ENCODE measurements around the gene FOXK1.

The FOXK1 gene

GRCh38 chr7:4699841-4700240 lies 17.7 kb downstream of the FOXK1 start:
- no peak overlapping the region for H3K4me3 ChIP-seq (ENCODE audit: control insufficient read depth, low read depth, low read length)
- no peak for DNase-seq (ENCODE audit: low read depth)
- TF ChIP-seq CTCF (IDR thresholded peaks at IDR 0.05; ENCODE audit: control insufficient read depth, insufficient read depth, low read depth, low read length, missing control alignments), result no peak

- DNase-seq (ENCODE audit: low read depth), result no peak
- no peak for TF ChIP-seq CTCF (IDR thresholded peaks at IDR 0.05; ENCODE audit: control insufficient read depth, insufficient read depth, low read depth, low read length, missing control alignments)
- H3K4me3 ChIP-seq (ENCODE audit: control insufficient read depth, low read depth, low read length), result no peak overlapping the region
Observed at GRCh38 chr7:4700577-4701235, 18.6 kb downstream of the FOXK1 start.

- H3K4me3 ChIP-seq (ENCODE audit: control insufficient read depth, low read depth, low read length), result no peak overlapping the region
- no peak for DNase-seq (ENCODE audit: low read depth)
- no peak for TF ChIP-seq CTCF (IDR thresholded peaks at IDR 0.05; ENCODE audit: control insufficient read depth, insufficient read depth, low read depth, low read length, missing control alignments)
Observed at GRCh38 chr7:4702961-4703512, 20.9 kb downstream of the FOXK1 start.

- DNase-seq (ENCODE audit: low read depth), result no peak
- no peak for TF ChIP-seq CTCF (IDR thresholded peaks at IDR 0.05; ENCODE audit: control insufficient read depth, insufficient read depth, low read depth, low read length, missing control alignments)
- H3K4me3 ChIP-seq (ENCODE audit: control insufficient read depth, low read depth, low read length), result no peak overlapping the region
Observed at GRCh38 chr7:4703532-4703931, 21.4 kb downstream of the FOXK1 start.

GRCh38 chr7:4706384-4707216 lies 24.5 kb downstream of the FOXK1 start:
- DNase-seq (ENCODE audit: low read depth), result no peak
- TF ChIP-seq CTCF (IDR thresholded peaks at IDR 0.05; ENCODE audit: control insufficient read depth, insufficient read depth, low read depth, low read length, missing control alignments), result no peak
- H3K4me3 ChIP-seq (ENCODE audit: control insufficient read depth, low read depth, low read length), result no peak overlapping the region

- TF ChIP-seq CTCF (IDR thresholded peaks at IDR 0.05; ENCODE audit: control insufficient read depth, insufficient read depth, low read depth, low read length, missing control alignments), result no peak
- no peak overlapping the region for H3K4me3 ChIP-seq (ENCODE audit: control insufficient read depth, low read depth, low read length)
- no peak for DNase-seq (ENCODE audit: low read depth)
Observed at GRCh38 chr7:4707217-4707741, 25.2 kb downstream of the FOXK1 start.
